CD4-positive, alpha-beta T cell treated with Interferon gamma for 1 hour (primary cell): ENCODE data around the gene FOXP1.

Experiments used
- DNase-seq: peaks from one replicate; pipeline ENCODE4 v3.0.0-alpha.2; 2020

FOXP1 gene

DNA sequence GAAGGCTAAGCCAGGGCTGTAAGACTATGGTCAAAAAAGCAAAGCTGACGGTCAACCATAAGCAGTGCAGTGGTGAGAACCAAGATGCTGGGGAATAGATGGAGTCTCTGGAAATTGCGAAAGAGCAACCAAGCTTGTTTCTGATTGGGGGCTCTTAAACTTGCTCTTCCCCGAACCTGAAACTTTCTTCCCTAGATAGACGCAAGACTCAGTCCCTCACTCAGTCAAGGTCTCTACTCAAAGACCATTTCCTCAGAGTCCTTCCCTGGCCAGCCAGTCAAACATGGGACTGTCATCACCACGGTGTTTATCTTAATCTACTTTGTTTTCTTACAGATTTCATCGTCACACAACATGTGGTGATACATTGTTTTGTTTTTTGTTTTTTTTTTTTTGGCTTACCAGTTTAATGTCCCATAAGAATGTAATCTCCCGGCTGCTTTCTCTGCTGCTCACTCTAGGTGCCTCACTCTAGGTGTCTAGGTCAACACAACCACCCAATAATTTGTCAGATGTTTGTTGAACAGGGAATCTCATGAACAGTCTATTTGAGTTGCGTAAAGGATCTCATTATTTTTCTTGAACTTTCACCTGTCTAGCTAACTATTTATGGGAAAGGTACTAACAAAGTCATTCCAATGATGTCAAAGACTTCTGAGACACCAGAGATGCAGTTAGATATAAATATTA lies 495.4 kb downstream of the FOXP1 start:
- no peak for DNase-seq

DNA sequence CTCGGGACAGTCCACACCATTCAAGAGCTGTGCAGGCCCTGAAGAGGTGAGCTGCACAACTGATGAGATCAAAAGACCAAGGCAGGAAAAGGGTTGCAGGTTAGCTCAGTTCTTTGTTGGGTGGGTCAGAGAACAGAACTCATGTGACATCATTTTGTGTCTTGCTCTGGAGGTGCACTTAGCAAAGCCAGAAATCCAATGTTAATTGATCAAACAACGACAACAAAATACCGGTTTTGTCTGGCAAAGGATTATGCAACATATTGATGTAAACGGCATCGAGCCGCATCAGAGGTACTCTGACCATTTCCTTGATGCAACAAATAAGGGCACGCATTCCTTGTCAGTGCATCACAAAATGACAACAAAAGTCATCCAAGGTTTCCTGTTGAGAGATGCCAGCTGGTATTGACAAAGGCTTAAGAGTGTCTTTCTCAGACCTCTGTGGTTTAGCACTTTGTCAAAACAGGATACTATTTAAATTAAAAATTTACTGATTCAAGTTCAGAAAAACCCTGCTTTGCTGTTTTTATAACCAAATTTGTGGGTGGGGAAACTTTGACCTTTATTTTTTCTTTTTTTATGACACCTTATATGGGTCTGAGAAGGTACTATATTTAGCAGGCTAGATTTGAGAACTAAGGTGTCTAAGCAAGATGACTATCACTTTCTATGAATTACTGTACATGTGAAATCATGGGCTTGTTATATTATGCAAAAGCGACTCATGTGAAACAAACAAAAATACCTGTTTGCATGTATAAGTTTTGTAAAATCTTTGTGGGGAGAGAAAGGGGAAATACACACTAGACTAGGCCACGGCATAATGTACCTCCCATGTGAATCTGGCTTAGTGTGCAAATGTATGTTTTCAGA lies 496.1 kb downstream of the FOXP1 start:
- peak; percentile 36 for DNase-seq

DNA sequence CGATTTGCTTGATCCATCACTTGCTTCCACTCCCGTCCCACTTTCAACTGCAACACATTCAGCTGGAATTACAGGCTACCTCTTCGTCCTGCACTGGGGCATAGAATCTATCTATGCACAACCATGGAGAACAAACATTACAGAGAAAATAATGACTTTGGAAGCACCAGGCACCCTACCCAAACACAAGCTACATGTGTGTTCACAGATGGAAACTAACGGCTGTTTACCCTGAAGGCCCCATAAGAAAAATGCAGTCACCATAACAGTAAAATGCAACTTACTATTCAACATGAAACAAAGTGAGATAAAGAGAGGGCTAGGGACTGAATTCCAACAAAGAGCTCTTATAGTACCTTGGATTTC lies 496.8 kb downstream of the FOXP1 start:
- no peak for DNase-seq

DNA sequence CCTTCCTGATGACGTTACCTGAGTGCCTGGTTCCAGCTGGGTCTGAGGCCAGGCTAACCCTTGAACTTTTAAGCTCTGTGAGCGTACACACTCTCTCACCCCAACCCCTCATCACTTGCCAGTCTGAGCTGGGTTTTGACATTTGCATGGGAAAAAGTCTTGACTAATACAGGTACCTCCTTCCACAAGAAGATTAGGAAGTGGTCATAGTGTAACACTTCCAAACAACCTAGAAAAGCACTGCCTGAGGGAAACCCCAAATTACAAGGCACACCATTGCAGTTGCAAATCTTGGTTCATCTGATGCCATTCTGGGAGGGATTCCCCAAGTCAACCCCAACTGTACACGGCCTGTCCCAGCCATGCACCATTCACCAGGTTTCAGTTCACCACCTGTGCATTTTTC lies 499.8 kb downstream of the FOXP1 start:
- DNase-seq: no peak

DNA sequence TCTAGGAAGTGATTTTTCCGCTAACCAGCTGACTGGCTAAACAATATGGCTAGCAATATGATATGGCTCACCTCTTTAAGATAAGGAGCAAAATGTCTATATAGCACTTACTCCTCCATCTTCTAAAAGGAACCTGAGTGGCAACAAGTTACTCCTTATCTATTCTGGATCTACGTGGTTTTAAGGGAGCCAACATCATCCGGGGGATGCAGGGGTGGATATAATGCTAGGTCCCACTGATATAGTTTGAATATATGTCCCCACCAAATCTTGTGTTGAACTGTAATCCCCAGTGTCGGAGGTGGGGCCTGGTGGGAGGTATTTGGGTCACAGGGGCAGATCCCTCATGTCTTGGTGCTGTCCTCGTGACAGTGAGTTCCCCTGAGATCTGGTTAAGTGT lies 500.7 kb downstream of the FOXP1 start:
- no peak for DNase-seq

DNA sequence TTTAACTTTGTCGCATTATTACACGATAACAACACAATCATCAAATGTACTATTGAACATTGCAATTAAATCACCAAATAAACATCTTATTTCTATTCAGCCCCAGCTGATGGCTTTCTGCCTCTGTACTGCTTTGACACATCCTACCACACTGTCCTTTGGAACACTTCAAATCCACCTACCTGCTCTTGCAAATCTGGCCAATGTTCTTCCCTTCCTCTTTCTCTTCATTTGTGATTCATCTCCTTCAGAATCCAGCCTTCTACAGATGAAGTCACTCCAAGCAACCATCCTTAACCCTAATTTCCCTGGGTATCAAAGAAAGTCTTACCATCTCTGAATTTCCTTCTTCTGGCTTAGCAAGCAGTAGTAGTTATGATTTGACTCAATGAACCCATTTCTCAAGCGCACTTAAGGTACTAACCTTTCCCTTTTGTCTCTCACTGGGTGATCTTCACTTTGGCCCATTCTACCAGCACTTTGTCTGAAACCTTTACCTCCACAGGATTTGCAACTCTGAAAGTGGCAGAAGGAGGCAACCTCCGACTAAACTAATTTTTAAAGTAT lies 502.9 kb downstream of the FOXP1 start:
- no peak for DNase-seq

DNA sequence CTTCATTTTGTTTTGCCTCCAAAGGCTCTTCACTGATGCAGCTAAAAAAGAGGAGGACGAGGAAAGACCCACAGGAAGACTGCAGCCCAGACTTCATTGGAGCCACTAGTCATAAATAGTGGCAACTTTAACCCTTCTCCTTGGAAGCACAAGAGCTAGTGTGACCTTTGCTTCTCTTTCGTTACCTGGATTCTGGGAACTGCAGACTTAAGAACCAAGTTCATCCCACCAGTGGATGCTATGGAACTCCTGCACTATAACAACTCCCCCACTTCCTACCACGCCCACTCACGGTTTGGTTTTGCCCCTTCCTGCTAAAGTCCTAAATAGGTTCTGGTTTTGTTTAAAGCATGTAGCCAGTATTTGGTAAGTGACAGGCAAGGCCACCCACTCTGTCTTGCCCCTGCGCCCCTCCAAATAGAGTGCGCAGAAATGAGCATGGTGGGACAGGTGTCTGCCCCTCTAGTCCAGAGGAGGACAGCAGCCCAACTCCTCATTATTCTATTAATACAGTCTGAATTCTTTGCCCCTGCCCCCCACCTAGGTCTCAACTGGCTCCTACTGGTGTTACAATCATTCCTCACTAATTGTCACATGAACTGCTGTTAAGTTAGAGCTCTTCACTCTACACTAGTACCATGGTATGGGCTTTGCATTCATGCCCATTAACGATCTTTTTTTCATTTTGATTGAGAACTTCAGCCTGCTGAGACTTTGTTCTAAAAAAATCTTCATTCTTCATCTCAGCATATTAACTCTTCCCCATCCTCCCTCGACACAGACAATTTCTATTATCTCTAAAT lies 504.6 kb downstream of the FOXP1 start:
- DNase-seq: no peak

DNA sequence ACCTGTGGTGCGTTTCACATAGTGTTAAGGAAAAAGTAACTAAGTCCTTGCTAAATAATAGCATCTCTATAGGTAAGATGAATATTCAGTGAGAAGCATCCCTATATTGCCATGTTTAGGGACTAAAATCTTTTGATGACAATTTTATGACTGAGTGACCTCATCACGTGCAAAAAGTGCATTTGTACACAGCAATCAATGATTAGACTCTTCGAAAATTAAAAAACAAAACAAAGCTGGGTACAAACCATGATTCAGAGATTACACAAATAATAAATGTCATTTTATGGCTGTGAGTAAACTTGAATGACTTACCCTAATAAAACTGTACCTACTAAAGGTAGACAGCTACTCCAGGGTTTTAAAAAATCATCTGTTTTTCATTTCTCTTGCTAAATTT lies 505.3 kb downstream of the FOXP1 start:
- DNase-seq: no peak

DNA sequence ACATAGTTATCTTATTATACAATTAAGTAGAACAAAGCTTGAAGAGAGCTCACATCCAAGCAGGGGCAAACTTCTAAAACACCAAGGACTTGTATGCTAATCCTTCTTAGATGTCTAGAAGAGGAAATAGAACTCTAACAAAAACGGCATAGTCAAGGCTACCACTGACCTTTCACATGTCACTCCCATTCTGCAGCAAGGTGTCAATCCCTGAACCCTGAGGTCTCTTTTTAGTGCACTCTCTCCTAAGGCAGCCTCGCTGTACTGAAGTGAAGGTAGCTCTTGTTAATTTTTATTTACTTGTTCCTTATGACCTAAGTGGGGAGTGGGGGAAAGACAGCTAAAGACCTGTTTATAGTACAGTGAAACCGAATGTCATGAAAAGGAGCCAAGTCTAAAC lies 506.5 kb downstream of the FOXP1 start:
- DNase-seq: no peak

DNA sequence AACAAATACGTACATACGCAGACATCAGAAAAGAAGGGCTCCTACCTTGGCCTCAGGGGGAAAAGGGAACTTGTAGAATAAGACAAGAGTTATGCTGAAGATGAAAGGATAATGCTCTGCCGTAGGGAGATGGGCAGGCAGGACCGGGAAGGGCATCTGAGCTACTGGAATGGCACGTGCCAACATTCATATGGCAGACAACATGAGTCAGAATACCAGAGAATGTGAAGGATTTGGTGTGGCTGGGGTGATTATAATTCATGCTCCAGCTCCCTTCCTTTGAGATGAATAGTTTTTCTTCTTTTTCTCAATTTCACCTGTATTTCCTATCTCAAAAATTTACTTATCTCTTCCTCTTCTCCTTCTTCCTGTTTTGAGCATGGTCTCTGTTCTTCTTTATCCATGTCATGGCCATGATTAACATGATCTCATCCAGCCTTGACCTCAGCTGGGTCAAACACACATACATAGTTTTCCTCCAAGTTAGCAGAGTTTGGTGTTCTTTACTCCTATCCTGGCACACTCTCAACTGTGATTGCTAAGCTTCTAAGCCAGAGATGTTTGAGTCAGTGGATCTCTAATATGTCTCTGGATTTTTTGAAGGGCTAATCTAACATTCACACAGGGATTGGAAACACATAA lies 507.0 kb downstream of the FOXP1 start:
- no peak for DNase-seq

DNA sequence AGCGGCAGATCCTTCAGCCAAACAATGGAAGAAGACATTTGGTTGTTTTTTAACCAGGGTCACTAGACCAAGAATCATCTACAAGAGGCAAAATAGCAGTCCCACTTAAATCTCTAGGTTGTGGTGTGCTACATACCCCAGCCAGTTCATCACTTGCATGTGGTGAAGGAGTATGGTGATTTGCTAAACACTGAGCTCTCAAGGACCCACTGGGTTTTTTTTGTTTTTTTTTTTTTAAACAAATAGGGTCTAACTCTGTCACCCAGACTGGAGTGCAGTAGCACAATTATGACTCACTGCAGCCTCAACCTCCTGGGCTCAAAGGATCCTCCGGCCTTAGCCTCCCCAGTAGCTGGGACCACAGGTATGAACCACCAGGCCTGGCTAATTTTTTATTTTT lies 508.0 kb downstream of the FOXP1 start:
- no peak for DNase-seq

DNA sequence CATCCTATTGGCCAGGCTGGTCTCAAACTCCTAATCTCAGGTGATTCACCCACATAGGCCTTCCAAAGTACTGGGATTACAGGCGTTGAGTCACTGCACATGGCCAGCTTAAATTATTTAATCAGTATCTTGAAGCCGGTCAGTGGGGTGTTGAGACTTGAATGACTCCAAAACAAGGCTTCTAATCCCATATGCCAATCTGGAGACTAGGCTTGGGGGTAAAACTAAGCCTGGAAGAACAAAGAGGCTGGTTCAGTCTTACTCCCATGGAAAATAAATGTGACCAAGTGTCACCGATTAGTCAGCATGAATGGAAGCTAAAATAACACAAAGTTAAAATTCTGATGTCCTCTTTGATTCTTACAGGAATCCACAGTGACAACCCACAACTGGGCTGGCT lies 509.1 kb downstream of the FOXP1 start:
- no peak for DNase-seq

DNA sequence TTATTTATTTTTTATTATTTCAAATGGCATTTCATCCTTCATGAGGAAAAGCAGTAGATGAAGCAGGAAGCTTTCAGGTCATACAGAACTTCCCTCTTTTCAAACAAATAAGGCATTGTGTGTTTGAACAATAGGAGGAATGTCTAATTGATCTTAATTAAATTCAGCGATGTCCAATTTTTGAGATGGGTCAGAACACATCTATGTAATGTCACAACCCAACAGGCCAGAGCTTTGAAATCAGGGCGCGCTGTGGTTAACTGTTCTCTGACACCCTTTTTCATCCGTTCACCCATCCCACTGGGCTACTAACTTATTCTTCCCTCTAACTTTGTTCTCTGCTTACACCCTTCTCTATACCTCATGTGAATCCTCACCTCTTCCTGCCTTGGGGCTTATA lies 510.5 kb downstream of the FOXP1 start:
- DNase-seq: no peak

DNA sequence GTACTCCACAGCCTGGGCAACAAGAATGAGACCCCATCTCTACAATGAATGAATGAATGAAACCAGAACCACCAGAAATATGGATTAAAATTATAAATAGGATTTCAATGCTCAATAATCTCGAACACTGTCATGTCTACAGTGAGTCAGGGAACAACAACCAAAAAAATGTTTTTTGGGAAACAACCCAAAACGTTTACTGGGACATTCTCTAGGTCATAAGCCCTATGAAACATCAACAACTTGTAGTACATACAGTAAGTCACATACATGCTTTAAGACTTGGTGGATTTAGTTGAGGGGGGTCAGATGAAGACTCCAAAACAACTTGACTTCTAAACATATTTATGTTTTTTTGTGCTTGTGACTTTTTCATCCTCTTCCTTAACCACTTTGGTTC lies 511.2 kb downstream of the FOXP1 start:
- DNase-seq: no peak

DNA sequence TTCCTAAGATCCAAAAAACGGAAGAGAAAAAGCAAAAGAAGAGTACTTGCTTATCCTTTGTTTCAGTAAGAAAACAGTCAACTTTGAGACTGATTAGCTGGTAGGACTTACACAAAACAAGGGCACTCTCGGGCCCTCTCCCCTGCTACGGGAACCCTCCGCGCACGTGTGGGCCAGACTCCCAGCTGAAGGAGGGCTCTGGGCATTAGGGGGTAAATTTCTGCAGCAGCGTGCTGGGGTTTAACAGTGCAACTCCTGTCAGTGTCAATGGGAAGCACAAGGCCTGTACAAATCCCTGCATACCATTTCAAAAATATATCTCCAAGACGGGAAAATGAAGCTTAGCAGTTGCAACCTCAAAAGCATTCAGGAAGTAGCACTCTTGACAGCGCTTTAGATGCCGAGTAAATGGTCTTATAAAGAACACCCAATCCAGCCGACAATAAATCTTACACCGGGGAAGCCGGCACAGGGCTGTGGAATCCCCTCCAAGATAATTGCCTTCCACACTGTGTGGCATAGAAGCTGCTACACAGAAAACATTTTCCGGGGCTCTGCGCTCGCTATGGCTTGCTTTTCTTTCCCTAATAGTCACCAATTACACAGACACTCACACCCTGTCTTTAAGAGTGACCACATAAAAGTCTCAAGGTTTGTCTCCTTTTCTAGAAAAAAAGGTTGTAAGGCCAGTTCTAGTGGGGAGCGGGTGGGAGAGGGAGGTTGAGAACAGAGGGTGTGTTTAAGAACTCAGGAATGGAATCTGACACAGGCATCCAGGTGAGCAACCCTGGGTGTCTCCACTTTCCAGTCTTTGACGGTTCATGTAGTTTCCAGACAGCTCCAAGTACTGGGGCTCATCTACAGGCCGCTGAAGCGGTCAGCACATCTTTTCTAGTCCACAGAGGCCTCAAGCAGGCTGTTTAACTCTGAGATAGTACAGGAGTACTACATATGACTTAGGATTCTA lies 512.7 kb downstream of the FOXP1 start:
- DNase-seq: no peak

DNA sequence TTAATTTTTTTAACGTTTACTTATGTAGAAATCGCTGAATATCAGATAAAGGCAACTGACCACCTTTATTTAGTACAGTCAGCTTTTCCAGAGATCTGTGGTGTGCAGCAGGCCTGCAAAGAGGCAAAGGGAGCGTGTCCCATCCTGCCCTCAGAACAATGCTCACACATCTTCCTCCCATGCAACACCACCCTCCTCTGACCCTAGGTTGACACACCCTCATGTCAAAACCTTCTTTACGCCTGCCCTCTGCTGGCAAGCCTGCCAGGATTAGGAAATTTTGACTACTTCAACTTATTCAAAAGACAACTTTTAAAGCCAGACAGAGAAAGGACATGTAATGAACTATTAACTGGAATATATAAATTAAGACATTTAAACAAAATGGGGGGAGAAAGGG lies 513.7 kb downstream of the FOXP1 start:
- peak; percentile 66 for DNase-seq

DNA sequence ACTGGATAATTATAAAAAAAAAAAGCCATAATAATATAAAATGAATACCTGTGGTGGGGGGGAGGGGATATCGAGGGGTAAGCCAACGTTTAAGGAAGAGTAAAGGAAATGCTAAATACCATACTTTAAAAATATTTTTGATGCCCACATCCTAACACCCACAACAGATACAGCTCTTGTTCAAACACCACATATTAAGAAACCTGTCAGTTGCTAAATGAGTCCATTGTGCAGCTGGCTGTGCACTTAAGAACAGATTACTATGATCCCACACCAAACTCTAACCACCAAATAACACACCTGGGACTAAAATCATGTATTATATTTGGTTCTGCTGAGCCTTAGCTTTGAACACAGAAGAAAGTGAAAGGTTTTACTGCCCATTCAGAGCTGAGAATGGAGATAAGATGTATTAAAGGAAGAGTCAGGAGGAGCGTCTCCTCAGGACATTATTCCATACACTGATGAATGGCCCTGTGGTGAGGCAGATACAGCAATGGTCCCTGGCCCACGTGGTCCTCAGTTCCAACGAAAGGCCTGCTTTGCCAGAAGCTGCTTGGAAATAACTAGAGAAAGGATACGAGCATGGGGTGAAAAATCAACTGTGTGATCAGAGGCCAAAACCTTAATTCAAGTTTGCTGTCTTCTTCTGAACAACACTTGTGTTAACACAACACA lies 515.4 kb downstream of the FOXP1 start:
- no peak for DNase-seq

DNA sequence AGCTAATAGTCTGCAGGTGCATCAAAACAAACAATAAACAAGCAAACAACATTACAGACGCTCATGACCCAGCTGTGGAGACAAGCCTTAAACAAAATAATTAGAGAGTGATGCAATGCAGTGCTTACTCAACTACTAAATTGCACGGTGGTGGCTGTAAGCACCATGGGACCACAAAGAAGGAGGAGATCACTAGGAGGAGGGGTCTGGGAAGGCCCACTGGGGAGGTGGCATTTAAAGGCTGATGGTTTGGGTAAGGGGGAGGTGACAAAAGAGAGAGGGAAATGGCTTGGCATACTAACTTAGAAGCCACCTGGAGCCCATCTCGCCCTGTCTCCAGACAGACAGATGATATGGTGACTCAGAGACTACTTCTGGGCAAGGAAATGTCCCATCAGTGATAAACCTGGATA lies 516.7 kb downstream of the FOXP1 start:
- peak; percentile 29 for DNase-seq

DNA sequence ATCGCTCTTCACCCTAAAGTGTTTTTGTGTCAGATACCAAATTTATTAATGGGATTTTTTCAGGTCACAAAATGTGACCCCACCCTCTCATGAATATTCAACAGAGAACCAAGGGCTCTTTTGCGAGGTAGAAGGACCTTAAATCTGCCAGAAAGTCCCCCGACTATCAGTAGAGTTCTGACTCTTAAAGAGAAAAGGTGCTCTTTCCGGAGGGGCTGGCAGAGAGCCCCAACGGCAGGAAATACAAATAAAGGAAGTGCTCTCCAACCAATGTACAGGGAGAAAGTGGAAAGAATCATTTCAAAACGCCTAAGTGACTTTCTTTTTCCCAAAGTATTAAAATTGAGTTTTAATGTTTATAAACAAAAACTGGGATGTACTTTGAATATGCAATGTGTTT lies 517.2 kb downstream of the FOXP1 start:
- peak; percentile 30 for DNase-seq

DNA sequence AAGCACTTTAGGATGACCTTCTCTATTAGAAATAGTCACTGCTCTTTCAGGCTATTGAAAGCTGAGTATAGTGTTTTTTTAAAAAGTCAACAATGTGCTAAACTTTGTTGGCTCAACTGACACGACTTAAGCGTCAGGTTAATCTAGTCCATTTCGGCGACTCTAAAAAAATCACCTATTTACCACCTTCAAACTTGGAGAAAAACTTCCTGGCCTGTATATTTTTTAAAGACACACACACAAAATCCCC lies 517.8 kb downstream of the FOXP1 start:
- DNase-seq: no peak
